CD4-positive, alpha-beta T cell treated with Interleukin-10 for 1 hour (primary cell): ENCODE data around the gene NDUFAB1.
"Not testable (repeated sequence)": the region's sequence is repeated elsewhere in the genome, so short reads cannot be mapped to it uniquely, and the experiment has no call there.

Source experiments
- DNase-seq: peaks from one replicate; pipeline ENCODE4 v3.0.0-alpha.2; 2020

NDUFAB1 gene

GRCh38 chr16:23583271-23583670 lies 12.8 kb downstream of the NDUFAB1 start:
- not testable (repeated sequence) for DNase-seq

DNA sequence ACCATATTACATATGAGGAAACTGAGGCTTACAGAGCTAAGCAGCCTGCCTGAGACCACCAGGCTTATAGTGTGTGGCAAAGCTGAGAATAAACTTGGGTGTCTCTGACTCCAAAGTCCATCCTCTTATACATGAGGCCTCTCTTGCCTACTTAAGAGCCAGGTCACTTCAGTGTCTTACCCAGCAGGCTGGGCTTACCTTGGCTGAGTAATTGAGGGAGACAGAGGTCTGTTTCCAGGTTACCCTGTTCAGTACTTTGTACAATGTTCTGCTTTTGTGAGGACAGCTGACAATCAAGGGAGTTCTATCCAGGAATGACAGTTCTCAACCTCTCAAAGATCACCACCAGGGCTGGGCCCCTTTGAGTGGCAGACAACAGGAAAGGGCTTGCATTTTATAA lies 14.4 kb downstream of the NDUFAB1 start:
- no peak for DNase-seq

DNA sequence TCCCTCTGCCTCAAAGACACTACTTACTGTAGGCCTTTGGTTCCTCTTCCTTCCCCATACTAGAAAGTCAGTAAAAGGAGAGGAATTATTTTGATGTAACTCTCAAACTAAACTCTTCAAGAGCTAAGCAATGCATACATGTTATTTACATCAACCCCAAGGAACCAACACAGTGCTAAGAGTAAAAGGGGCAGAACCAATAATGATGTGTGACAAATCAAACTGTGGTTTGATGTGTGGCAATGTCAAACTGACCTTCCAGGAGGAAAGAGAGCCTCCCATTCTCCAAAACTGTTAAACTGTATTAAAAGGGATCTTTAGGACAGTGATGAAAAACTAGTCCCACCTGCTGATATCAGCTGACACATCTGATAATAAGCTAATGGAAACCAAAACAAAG lies 15.7 kb downstream of the NDUFAB1 start:
- DNase-seq = no peak

DNA sequence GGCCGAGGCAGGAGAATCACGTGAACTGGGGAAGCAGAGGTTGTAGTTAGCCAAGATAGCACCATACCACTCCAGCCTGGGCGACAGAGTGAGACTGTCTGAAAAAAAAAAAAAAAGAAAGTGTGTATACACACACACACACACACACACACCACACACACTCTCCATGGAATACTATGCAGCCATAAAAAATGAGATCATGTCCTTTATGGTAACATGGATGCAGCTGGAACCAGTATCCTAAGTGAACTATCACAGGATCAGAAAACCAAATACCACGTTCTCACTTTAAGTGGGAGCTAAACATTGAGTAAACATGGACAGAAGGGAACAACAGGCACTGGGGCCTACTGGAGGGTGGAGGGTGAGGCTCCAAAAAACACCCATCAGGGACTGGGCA lies 16.7 kb downstream of the NDUFAB1 start:
- no peak for DNase-seq

DNA sequence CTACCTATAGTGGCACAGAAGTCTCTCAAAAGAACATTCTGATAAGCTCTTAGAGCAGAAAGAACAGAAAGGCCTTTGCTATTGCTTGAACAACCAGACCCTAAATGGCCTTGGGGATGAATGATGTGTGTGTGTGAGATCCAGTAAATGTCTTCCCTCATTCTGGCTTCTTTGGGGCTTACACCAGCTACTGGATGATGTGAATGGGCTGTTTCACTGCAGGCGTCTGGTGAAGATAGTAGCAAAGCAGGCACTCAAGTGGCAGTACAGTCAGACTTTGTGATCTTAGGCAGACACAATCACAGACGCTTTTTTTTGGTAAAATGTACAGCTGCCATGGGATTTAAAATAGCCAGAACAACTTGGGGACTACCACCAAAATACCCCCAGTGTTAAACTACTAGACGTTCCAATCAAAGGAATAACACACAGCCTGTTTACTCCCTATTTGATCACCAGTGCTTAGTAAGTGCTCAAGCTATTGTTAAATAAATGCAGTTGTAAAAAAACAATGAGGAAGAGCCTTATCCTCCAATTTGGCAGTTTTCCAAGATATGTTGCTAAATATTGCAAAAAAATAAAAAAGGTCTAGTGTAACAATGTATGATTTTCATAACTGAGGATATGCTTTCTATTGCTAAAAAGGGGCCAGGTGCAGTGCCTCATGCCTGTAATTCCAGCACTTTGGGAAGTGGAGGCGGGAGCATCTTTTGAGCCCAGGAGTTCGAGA lies 17.9 kb downstream of the NDUFAB1 start:
- no peak for DNase-seq

DNA sequence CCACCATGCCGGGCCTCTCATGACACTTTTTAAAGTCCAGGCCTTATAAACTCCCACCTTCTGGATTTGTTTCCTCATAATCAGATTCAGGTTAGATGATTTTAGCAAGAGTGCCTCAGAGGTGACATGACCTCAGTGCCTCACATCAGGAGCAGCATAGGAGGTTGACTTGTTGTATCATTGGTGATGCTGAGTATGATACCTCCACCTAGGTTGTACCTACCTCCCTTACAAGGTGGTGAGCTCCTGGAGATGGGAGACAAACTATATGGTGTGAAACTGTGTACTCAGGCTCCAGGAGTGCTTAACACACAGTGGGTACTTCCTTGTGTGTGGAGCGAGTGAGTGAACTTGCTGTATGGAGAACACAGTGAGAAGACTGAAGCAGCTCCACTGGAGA lies 18.6 kb downstream of the NDUFAB1 start:
- no peak for DNase-seq

- no peak for DNase-seq
Measured at GRCh38 chr16:23575834-23576233, 20.3 kb downstream of the NDUFAB1 start.

DNA sequence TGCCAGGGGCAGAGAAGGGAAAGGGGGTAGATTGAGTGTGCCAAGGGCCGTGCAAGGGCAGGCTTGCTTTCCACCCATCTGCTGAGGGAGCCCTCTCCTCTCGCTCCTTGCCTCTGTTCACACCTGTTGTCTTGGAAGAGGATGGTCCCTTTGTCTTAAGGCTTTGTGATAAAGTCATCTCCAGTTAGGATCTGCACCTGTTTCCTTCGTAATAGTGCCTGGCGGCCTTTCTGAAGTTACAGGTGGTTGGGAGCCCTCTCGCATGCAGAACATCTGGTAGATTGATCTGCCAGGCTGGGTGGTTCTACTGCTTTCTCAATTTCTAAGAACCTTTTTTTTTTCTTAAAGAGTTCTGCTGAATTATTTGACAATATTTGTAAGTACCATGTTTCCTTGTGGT lies 22.3 kb downstream of the NDUFAB1 start:
- no peak for DNase-seq

GRCh38 chr16:23572394-23572793 lies 23.7 kb downstream of the NDUFAB1 start:
- DNase-seq = no peak

GRCh38 chr16:23571895-23572294 lies 24.2 kb downstream of the NDUFAB1 start:
- no peak for DNase-seq

- DNase-seq = no peak
Measured at GRCh38 chr16:23570992-23571632, 25.0 kb downstream of the NDUFAB1 start.

GRCh38 chr16:23567602-23568001 lies 28.5 kb downstream of the NDUFAB1 start:
- no peak for DNase-seq

- no peak for DNase-seq
Measured at GRCh38 chr16:23566724-23567123, 29.4 kb downstream of the NDUFAB1 start.

- DNase-seq = no peak
Measured at GRCh38 chr16:23564575-23565363, 31.3 kb downstream of the NDUFAB1 start.

DNA sequence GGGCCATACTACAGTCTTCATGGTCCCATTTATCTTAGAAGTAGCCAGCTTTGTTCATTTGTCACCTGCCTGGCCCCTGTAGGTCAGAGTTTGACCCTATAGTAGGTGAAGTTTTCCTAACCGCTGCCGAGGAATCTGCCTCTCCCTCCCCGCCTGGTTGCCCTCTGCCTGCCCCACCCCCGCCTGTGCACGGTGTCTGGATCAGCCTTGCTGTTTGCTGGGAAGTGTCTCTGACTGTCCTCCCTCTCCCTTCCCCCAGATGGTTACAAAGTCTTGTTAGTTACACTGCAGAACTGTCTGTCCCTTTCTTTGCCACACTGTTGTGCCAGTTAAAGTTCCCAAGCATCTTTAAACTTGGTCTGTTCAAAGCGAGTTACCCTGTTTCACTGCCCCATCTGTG lies 32.9 kb downstream of the NDUFAB1 start:
- DNase-seq = no peak

- no peak for DNase-seq
Measured at GRCh38 chr16:23562505-23562904, 33.6 kb downstream of the NDUFAB1 start.

GRCh38 chr16:23561586-23561985 lies 34.5 kb downstream of the NDUFAB1 start:
- no peak for DNase-seq

DNA sequence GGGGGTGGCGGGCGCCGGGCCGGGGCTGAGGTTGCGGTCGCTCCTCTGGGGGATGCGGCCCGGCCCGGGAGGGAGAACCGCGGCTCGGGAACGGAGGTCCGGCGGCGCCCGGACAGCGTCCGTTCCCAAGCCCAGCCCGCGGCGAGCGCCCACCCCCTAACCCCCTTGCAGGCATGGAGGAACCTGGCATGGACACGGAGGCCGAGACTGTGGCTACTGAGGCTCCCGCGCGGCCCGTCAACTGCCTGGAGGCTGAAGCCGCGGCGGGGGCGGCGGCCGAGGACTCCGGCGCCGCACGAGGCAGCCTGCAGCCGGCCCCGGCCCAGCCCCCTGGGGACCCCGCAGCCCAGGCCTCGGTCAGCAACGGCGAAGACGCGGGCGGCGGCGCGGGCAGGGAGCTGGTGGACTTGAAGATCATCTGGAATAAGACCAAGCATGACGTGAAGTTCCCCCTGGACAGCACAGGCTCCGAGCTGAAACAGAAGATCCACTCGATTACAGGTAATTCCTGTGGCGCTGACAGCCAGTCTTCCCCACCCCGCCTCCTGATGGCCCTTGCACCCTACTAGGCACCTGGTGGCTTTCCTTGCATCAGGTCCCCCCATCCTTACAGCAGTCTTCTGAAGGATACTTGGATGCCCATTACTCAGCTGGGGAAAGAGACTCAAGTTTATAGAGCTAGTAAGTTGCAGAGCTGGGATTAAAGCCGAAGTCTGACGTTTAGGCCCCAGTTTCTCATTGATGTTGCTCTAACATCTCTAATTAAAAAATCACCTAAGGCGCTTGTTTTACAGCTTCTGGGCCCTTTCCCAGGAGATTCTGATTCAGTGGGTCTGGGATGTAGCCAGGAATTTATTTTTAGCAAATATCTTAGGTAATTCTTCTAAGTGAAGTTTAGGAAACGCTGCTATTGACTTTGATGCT lies 38.1 kb downstream of the NDUFAB1 start:
- no peak for DNase-seq

DNA sequence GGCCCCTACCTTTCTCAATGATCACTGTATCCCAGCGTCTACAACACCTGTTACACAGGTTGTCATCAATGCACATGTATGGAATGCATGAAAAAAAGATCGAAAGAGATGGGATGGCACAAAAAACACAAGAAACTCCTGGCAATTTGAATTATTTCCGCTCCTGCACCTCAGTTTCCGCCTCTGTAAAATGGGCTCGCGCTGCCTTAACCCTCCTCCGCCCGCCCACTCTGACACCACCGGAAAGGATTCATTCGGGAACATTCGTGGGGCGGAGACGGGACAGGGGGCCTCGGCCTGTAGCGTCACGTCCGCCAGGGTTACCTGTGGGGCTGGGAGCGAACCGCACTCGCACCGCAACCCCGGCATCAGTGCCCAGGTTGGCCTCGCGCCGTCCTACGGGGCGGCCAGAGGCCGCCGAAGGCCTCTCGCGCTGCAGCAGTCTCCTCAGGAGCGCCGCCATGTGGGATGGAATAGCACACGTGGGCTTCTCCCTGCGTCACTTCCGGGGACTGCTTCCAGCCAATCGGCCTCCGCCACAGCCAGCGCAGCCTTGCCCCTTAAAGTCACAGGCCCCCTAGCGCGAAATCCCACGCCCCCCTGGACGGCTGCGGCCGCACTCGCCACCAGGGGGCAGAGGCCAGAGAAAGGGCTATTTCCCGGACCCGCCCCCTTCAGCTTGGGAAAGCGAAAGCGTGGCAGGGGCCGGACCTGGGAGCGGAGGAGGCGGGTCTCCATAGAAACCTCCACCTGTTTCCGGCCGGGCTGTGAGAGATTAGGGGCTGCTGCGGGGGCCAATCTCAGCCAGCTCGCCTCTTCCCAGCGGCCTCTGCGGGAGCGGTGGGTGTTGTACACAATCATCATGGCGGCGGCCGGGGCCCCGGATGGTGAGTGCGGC lies 39.0 kb downstream of the NDUFAB1 start, which contains the start of the genes EARS2 and UBFD1:
TSS of gene EARS2 (minus strand) at position 470 of the 898 bp plus-strand sequence. CDS start at position 463, 7 bp downstream.
TSS of gene UBFD1 (plus strand) at position 847 of the 898 bp plus-strand sequence. CDS start at position 863, 16 bp downstream.
- DNase-seq = peak; percentile 96

- DNase-seq = no peak
Measured at GRCh38 chr16:23554536-23554935, 41.6 kb downstream of the NDUFAB1 start.

- no peak for DNase-seq
Measured at GRCh38 chr16:23552161-23552560, 44.0 kb downstream of the NDUFAB1 start.
